DOHH2 (cell line): Measurements from ENCODE around the gene SENP2.
"Not testable (repeated sequence)": the region's sequence is repeated elsewhere in the genome, so short reads cannot be mapped to it uniquely, and the experiment has no call there.

Experiments used
- H3F3A ChIP-seq: fragments of 200-600 bp; sonication (generic), shearing (Covaris generic); 2 replicates; pipeline ENCODE4 v1.6.0; 2016; ENCODE audit warnings: antibody characterized with exemption, mild to moderate bottlenecking; ENCODE audit not compliant: control insufficient read depth, insufficient read depth
- H3K27ac ChIP-seq: fragments of 200-600 bp; sonication (generic); 2 replicates; pipeline ENCODE4 v1.5.1; 2014; ENCODE audit warnings: low read depth, mild to moderate bottlenecking, low read length, moderate library complexity
- H3K27me3 ChIP-seq: fragments of 200-600 bp; sonication (generic); 2 replicates; pipeline ENCODE4 v1.6.1; 2014; ENCODE audit warnings: mild to moderate bottlenecking, low read length, mixed read lengths; ENCODE audit not compliant: control insufficient read depth
- H3K36me3 ChIP-seq: fragments of 200-600 bp; sonication (generic); 2 replicates; pipeline ENCODE4 v1.6.1; 2014; ENCODE audit warnings: mild to moderate bottlenecking, low read length, moderate library complexity, mixed read lengths; ENCODE audit not compliant: control insufficient read depth
- H3K4me1 ChIP-seq: fragments of 200-600 bp; sonication (generic); 2 replicates; pipeline ENCODE4 v1.6.1; 2014; ENCODE audit warnings: mild to moderate bottlenecking, low read length, mixed read lengths; ENCODE audit not compliant: control insufficient read depth
- H3K4me2 ChIP-seq: fragments of 200-600 bp; sonication (generic); 2 replicates; pipeline ENCODE4 v1.6.0; 2014; ENCODE audit warnings: mild to moderate bottlenecking, low read length, moderate library complexity
- H3K4me3 ChIP-seq: fragments of 200-600 bp; sonication (generic); 2 replicates; pipeline ENCODE4 v1.5.1; 2014; ENCODE audit warnings: mild to moderate bottlenecking, low read length, mixed read lengths
- H3K79me2 ChIP-seq: fragments of 200-600 bp; sonication (generic); 2 replicates; pipeline ENCODE4 v1.6.1; 2014; ENCODE audit warnings: mild to moderate bottlenecking, low read length, mixed read lengths; ENCODE audit not compliant: control insufficient read depth
- H3K9me2 ChIP-seq: fragments of 200-600 bp; sonication (generic); replicated peaks from 2 replicates; pipeline ENCODE4 v1.6.1; 2014; ENCODE audit warnings: mild to moderate bottlenecking, low read length, mixed read lengths; ENCODE audit not compliant: control insufficient read depth
- H3K9me3 ChIP-seq: fragments of 200-600 bp; sonication (generic); 2 replicates; pipeline ENCODE4 v1.6.1; 2014; ENCODE audit warnings: antibody characterized with exemption, low read length, mixed read lengths; ENCODE audit not compliant: control insufficient read depth, insufficient read depth
- H4K20me1 ChIP-seq: fragments of 200-600 bp; sonication (generic); 2 replicates; pipeline ENCODE4 v1.6.0; 2014; ENCODE audit warnings: low read depth, mild to moderate bottlenecking, antibody characterized with exemption, low read length, moderate library complexity; ENCODE audit not compliant: control insufficient read depth, insufficient read depth
- CTCF ChIP-seq: fragments of 200-600 bp; sonication (generic); IDR thresholded peaks from one replicate; pipeline ENCODE4 v1.5.1; 2014; ENCODE audit warnings: antibody characterized with exemption, mild to moderate bottlenecking, low read depth, low read length; ENCODE audit not compliant: poor library complexity, severe bottlenecking
- EZH2phosphoT487 ChIP-seq: fragments of 200-600 bp; sonication (generic); IDR thresholded peaks from 2 replicates; pipeline ENCODE4 v1.6.1; 2017; ENCODE audit warnings: borderline replicate concordance, mild to moderate bottlenecking, antibody characterized with exemption, low read length, moderate library complexity, mixed read lengths

SENP2 gene

GRCh38 chr3:185561374-185561943, 24.6 kb upstream of the SENP2 start:
- H3K4me3 ChIP-seq, result no peak overlapping the region
- no peaks in the 10 kb centered on the region for H3K9me3 ChIP-seq
- H4K20me1 ChIP-seq, result no peaks in the 10 kb centered on the region
- no peaks in the 10 kb centered on the region for H3K27me3 ChIP-seq
- no peaks in the 10 kb centered on the region for H3K9me2 ChIP-seq
- TF ChIP-seq EZH2phosphoT487 (no peak), CTCF (no peak)
- H3K4me1 ChIP-seq, result peaks cover 16% of the 10 kb centered on the region
- no peaks in the 10 kb centered on the region for H3F3A ChIP-seq
- H3K36me3 ChIP-seq, result no peaks in the 10 kb centered on the region
- H3K79me2 ChIP-seq, result no peaks in the 10 kb centered on the region
- no peak overlapping the region for H3K27ac ChIP-seq
- H3K4me2 ChIP-seq, result no peak overlapping the region

GRCh38 chr3:185561958-185562357, 24.1 kb upstream of the SENP2 start:
- Histone ChIP-seq H4K20me1 (no peaks in the 10 kb centered on the region), H3K9me2 (no peaks in the 10 kb centered on the region), H3K27me3 (no peaks in the 10 kb centered on the region), H3K9me3 (no peaks in the 10 kb centered on the region), H3K4me3 (no peak overlapping the region), H3K27ac (no peak overlapping the region), H3F3A (no peaks in the 10 kb centered on the region), H3K4me2 (no peak overlapping the region), H3K79me2 (no peaks in the 10 kb centered on the region), H3K4me1 (peaks cover 16% of the 10 kb centered on the region), H3K36me3 (no peaks in the 10 kb centered on the region)
- TF ChIP-seq EZH2phosphoT487 (no peak), CTCF (no peak)

- TF ChIP-seq EZH2phosphoT487 (no peak), CTCF (no peak)
- H3K79me2 ChIP-seq, result no peaks in the 10 kb centered on the region
- peaks cover 6% of the 10 kb centered on the region for H3K4me1 ChIP-seq
- H3K27ac ChIP-seq, result no peak overlapping the region
- H3K4me2 ChIP-seq, result no peak overlapping the region
- no peaks in the 10 kb centered on the region for H3K9me3 ChIP-seq
- no peak overlapping the region for H3K4me3 ChIP-seq
- H3F3A ChIP-seq, result no peaks in the 10 kb centered on the region
- H3K9me2 ChIP-seq, result no peaks in the 10 kb centered on the region
- no peaks in the 10 kb centered on the region for H3K36me3 ChIP-seq
- no peaks in the 10 kb centered on the region for H3K27me3 ChIP-seq
- H4K20me1 ChIP-seq, result no peaks in the 10 kb centered on the region
These were observed 13.9 kb upstream of the SENP2 start for GRCh38 chr3:185572183-185572582.

GRCh38 chr3:185575108-185575869, 10.8 kb upstream of the SENP2 start:
- H3K9me3 ChIP-seq, H3K36me3 ChIP-seq, H3K4me1 ChIP-seq, H3K9me2 ChIP-seq, H3F3A ChIP-seq, H3K79me2 ChIP-seq, H3K27me3 ChIP-seq, H3K27ac ChIP-seq, H3K4me3 ChIP-seq, H4K20me1 ChIP-seq: not testable (repeated sequence)
- H3K4me2 ChIP-seq, result peak overlapping the region; percentile 31
